PC-3 (cell line): Measurements from ENCODE around the gene CGNL1. TPM values are rescaled to one million over a fixed set of nuclear protein-coding genes. Genes with fewer than 3 reads are reported as not detected.

Experiments
- ATAC-seq: fragments of 200-7000 bp; cut with Tn5 transposase; 2 replicates; pipeline ENCODE4 v1.9.1; 2020; ENCODE audit warnings: mild to moderate bottlenecking, moderate library complexity
- BruUV-seq: library from RNA; stranded (reverse); fragments of 400-500 nt; replicated peaks from 2 replicates; lab custom pipeline; 2021; lab: Mats Ljungman, UMichigan
- CTCF ChIA-PET: fragments of 300-600 bp; sonication (Branson Sonifier 250); formaldehyde crosslinking; loops from one replicate; lab custom pipeline; 2022; ENCODE audit warnings: antibody characterized with exemption; lab: Charles Lee
- POLR2A ChIA-PET: fragments of 300-600 bp; sonication (Branson Sonifier 250); formaldehyde crosslinking; loops from one replicate; lab custom pipeline; 2022; ENCODE audit warnings: antibody characterized with exemption; ENCODE audit not compliant: unreplicated experiment; lab: Charles Lee
- DNase-seq: peaks from one replicate; pipeline ENCODE4 v3.0.0-alpha.2; 2015
- H2AFZ ChIP-seq: fragments of 300-600 bp; sonication (generic); 2 replicates; pipeline ENCODE4 v1.6.0; 2016; ENCODE audit warnings: antibody characterized with exemption, low read length
- H3F3A ChIP-seq: fragments of 300-600 bp; sonication (generic); one replicate; pipeline ENCODE4 v1.6.0; 2017; ENCODE audit warnings: antibody characterized with exemption, low read length, control low read depth, mild to moderate bottlenecking; ENCODE audit not compliant: unreplicated experiment
- H3K27ac ChIP-seq: fragments of 300-600 bp; sonication (generic); 2 replicates; pipeline ENCODE4 v1.5.1; 2016; ENCODE audit warnings: mild to moderate bottlenecking, low read length
- H3K27me3 ChIP-seq: fragments of 300-600 bp; sonication (generic); 2 replicates; pipeline ENCODE4 v1.6.1; 2016; ENCODE audit warnings: low read length, mixed read lengths
- H3K36me3 ChIP-seq: fragments of 300-600 bp; sonication (generic); 2 replicates; pipeline ENCODE4 v1.6.1; 2016; ENCODE audit warnings: low read depth, mixed run types, low read length, mixed read lengths
- H3K4me1 ChIP-seq: fragments of 300-600 bp; sonication (generic); 2 replicates; pipeline ENCODE4 v1.5.1; 2016; ENCODE audit warnings: low read length; ENCODE audit not compliant: insufficient read depth
- H3K4me2 ChIP-seq: fragments of 300-600 bp; sonication (generic); 2 replicates; pipeline ENCODE4 v1.6.0; 2016; ENCODE audit warnings: low read length
- H3K4me3 ChIP-seq: fragments of 300-600 bp; sonication (generic); 2 replicates; pipeline ENCODE4 v1.5.1; 2016; ENCODE audit warnings: mild to moderate bottlenecking, low read length, mixed read lengths
- H3K79me2 ChIP-seq: fragments of 300-600 bp; sonication (generic); 2 replicates; pipeline ENCODE4 v1.6.1; 2017; ENCODE audit warnings: low read length, mixed read lengths
- H3K9ac ChIP-seq: fragments of 300-600 bp; sonication (generic); 2 replicates; pipeline ENCODE4 v1.6.0; 2016; ENCODE audit warnings: mild to moderate bottlenecking, low read length
- H3K9me2 ChIP-seq: fragments of 300-600 bp; sonication (generic); replicated peaks from 2 replicates; pipeline ENCODE4 v1.6.1; 2016; ENCODE audit warnings: mixed run types, low read length, mixed read lengths
- H3K9me3 ChIP-seq: fragments of 300-600 bp; sonication (generic); 2 replicates; pipeline ENCODE4 v1.6.1; 2016; ENCODE audit warnings: low read length, mixed read lengths
- H4K20me1 ChIP-seq: fragments of 300-600 bp; sonication (generic); 2 replicates; pipeline ENCODE4 v1.6.1; 2016; ENCODE audit warnings: low read length, mixed read lengths
- EZH2 ChIP-seq: fragments of 300-600 bp; sonication (generic); IDR thresholded peaks from one replicate; pipeline ENCODE4 v1.6.1; 2017; ENCODE audit warnings: antibody characterized with exemption, mild to moderate bottlenecking, low read length; ENCODE audit not compliant: unreplicated experiment
- EZH2phosphoT487 ChIP-seq: fragments of 300-600 bp; sonication (generic); IDR thresholded peaks from 2 replicates; pipeline ENCODE4 v1.6.1; 2018; ENCODE audit warnings: mild to moderate bottlenecking, antibody characterized with exemption, low read length, borderline replicate concordance
- intact Hi-C: fragments of 100-400 bp; cut with micrococcal nuclease; formaldehyde crosslinking; loops from 2 replicates; pipeline ENCODE4 v1.9.0; 2023
- total RNA-seq: library from RNA; depleted of rRNA; stranded (reverse); fragments of >200 nt; gene quantifications from 2 replicates; pipeline ENCODE4 v1.2.3, GENCODE V29; 2014
- TF ChIP-seq, protein P1 (sequence below): fragments of 300-600 bp; sonication (generic); conservative IDR thresholded peaks from 2 replicates; pipeline ENCODE4 v1.5.1; 2017; ENCODE audit warnings: antibody characterized with exemption, low read depth, mild to moderate bottlenecking, low read length

CGNL1 gene
- total RNA-seq, 1 experiment from 2014 or later: 0.66 TPM

DNA sequence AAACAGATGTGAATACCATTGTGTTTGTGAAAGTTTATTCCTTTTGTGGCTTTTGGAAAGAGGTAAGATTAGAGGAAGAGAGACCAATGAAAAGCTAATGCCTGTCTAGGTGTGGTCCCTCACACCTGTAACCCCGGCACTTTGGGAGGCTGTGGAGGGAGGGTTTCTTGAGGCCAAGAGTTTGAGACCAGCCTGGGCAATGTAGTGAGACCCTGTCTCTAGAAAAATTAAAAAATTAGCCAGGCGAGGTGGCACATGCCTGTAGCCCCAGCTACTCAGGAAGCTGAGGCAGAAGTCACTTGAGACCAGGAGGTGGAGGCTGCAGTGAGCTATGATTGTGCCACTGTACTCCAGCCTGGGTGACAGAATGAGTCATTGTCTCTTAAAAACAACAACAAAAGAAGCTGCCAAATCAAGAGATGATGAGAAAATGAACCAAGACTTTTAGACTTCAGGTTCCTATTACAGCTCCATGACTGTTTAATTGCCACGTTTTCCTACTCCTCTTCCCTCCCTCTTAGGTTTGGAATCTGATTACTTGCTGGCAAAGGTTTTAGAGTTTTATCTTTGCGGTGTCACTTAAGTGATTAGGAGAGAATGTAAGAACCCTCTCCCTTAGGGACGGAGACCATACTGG, 68.7 kb downstream of the CGNL1 start:
- Histone ChIP-seq H3K79me2 (no peaks in the 10 kb centered on the region), H3K9me2 (no peaks in the 10 kb centered on the region), H3K27ac (no peak overlapping the region), H3K4me2 (no peak overlapping the region), H3K9me3 (no peaks in the 10 kb centered on the region), H4K20me1 (no peaks in the 10 kb centered on the region), H3F3A (no peaks in the 10 kb centered on the region), H2AFZ (no peak overlapping the region), H3K4me1 (no peaks in the 10 kb centered on the region), H3K36me3 (no peaks in the 10 kb centered on the region), H3K9ac (no peak overlapping the region), H3K27me3 (no peaks in the 10 kb centered on the region), H3K4me3 (no peak overlapping the region)
- BruUV-seq: no TSS peak
- ChIA-PET CTCF (interaction anchor here (0.9 kb wide), 1 partner anchor 61 kb away, joined by 3 read pairs; no protein-coding TSS in a partner anchor), POLR2A (no interaction called here)
- ATAC-seq (0 out of 2 replicates have a peak, but pooled peaks have one; percentile 11), DNase-seq (peak; percentile 13)
- TF ChIP-seq EZH2phosphoT487 (no peak), EZH2 (no peak)
- TF ChIP-seq, protein P1, sequence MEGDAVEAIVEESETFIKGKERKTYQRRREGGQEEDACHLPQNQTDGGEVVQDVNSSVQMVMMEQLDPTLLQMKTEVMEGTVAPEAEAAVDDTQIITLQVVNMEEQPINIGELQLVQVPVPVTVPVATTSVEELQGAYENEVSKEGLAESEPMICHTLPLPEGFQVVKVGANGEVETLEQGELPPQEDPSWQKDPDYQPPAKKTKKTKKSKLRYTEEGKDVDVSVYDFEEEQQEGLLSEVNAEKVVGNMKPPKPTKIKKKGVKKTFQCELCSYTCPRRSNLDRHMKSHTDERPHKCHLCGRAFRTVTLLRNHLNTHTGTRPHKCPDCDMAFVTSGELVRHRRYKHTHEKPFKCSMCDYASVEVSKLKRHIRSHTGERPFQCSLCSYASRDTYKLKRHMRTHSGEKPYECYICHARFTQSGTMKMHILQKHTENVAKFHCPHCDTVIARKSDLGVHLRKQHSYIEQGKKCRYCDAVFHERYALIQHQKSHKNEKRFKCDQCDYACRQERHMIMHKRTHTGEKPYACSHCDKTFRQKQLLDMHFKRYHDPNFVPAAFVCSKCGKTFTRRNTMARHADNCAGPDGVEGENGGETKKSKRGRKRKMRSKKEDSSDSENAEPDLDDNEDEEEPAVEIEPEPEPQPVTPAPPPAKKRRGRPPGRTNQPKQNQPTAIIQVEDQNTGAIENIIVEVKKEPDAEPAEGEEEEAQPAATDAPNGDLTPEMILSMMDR: no peak
- intact Hi-C loops: no loop called here

DNA sequence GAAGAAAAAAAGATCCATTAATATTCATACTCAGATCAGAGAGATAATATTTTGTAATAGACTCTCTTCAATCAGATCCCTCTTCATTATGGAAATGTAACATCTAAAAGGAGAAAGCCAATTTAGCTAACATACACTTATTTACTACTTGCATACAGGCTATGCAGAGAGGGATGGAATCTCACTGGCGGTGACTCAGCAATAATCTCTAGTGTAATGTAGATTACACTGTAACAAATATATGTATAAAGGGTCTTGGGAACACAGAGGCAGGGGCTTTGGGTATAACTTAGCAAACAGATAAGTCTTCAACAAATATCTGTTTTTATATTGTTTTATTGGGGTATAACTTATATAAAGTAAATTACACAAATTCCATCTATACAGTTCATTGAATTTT, 69.6 kb downstream of the CGNL1 start:
- DNase-seq (no peak), ATAC-seq (no peak)
- intact Hi-C loops: no loop called here
- no peaks in the 10 kb centered on the region for H3K4me1 ChIP-seq
- H4K20me1 ChIP-seq: no peaks in the 10 kb centered on the region
- ChIA-PET POLR2A (no interaction called here), CTCF (no interaction called here)
- H3K27me3 ChIP-seq: no peaks in the 10 kb centered on the region
- no peaks in the 10 kb centered on the region for H3K9me3 ChIP-seq
- BruUV-seq: no TSS peak
- 0 out of 2 replicates have a peak overlapping the region, but pooled peaks have one; percentile 14 for H2AFZ ChIP-seq
- no peaks in the 10 kb centered on the region for H3K79me2 ChIP-seq
- H3K9ac ChIP-seq: no peak overlapping the region
- no peak overlapping the region for H3K4me3 ChIP-seq
- H3K27ac ChIP-seq: no peak overlapping the region
- H3K36me3 ChIP-seq: no peaks in the 10 kb centered on the region
- H3K4me2 ChIP-seq: no peak overlapping the region
- TF ChIP-seq, protein P1: no peak
- no peaks in the 10 kb centered on the region for H3F3A ChIP-seq
- no peaks in the 10 kb centered on the region for H3K9me2 ChIP-seq

DNA sequence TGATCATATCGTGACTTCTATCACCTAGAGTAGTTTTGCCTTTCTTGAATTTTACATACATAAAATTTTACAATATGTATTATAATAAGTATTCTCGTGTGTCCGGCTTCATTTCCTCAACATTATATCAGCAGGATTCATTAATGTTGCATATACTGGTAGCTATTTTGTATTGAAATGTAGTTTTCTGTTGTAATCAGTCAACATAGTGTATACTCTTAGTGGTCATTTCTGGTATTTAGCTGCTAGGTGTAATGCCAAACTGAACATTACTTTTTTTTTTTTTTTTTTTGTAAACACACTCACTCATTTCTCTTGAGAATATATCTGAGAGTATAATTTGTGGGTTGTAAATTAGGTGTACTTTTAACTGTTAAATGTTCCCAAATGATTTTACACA, 70.1 kb downstream of the CGNL1 start:
- Histone ChIP-seq H3K4me3 (no peak overlapping the region), H3F3A (no peaks in the 10 kb centered on the region), H4K20me1 (no peaks in the 10 kb centered on the region), H3K27me3 (no peaks in the 10 kb centered on the region), H3K9ac (no peak overlapping the region), H2AFZ (no peak overlapping the region), H3K4me1 (no peaks in the 10 kb centered on the region), H3K9me2 (no peaks in the 10 kb centered on the region), H3K79me2 (no peaks in the 10 kb centered on the region), H3K9me3 (no peaks in the 10 kb centered on the region), H3K36me3 (no peaks in the 10 kb centered on the region), H3K4me2 (no peak overlapping the region), H3K27ac (no peak overlapping the region)
- CTCF ChIA-PET: no interaction called here
- POLR2A ChIA-PET: no interaction called here
- ATAC-seq: no peak
- DNase-seq: no peak
- intact Hi-C loops: no loop called here
- BruUV-seq: no TSS peak
- no peak for TF ChIP-seq EZH2
